GM19193 (cell line): Measurements from ENCODE around the gene SNX17.

Source experiments
- POLR2A ChIP-seq: IDR thresholded peaks from 4 replicates; pipeline ENCODE4 v1.6.1; 2011; ENCODE audit not compliant: insufficient read depth, insufficient read length; ENCODE audit errors: extremely low read depth

SNX17 gene

GRCh38 chr2:27378809-27379290, 8.4 kb downstream of the SNX17 start:
- no peak for TF ChIP-seq POLR2A

DNA sequence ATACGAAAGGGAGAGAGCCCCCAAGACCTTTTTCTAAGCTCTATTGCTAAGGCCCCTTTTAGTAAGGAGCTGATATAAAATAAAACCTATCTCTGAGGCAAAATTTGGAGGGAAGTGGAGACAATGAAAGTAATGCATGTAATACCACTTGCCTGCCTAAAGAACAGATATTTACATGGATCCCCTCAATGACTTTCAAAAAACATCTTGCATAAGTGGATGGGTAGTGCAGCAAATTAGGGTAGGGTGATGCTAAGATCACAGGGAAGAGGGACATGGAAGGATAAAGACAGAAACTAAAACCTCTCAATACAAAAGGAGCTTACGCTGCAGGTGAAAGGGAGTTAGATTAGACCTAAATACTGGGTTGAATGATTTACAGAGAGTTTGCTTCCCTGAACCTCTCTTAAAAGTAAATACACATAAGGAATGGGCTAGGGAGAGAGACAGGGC, 9.0 kb downstream of the SNX17 start:
- TF ChIP-seq POLR2A = no peak

- no peak for TF ChIP-seq POLR2A
These were observed 9.6 kb downstream of the SNX17 start for GRCh38 chr2:27379836-27380625.

DNA sequence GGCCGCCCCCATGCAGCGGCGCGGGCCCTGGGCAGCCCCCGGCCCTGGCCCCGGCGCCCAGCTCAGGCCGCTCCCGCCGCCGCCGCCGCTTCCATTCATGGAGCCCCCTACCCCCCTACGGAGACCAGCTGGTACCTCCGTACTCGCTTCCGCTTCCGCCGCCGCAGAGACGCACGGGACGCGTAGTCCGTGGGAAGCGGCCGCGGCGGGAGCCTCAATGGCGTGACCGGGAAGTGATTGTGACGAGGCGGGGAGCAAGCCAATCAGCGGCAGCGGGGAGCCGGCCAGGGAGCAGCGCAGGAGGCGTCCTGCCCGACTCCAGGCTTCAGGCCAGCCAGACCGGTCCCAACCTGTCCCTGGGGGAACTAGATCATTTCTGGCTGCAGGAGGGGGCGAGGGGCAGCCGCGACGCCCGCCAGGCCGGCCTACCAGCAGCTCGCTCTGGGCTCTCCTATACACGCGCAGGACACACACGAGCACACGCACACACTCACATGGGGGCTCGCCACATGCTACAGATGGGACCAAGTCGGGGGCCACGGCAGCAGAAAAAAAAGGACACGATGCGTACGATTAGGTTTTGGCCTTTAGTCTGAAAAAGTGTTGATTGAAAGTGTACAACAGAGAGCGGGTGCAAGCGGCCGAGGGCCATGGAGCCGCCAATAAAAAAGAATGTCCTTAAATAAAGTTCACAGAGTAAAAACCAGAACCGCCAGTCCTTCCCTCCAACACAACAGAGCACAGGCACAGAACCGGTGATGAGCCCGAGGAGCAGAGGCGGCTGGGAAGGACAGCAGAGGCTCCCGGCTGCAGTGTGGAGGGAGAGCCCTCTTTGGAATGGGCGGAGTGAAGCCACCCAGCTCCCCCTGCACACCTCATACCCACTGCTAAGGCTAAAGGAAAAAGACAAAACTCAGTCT, 10.5 kb downstream of the SNX17 start, which contains the start of gene ZNF513:
ZNF513 (minus strand) TSS at position 109 of the 920 bp plus-strand sequence. CDS start 208 bp downstream, outside the sequence.
- peak; percentile 80 for TF ChIP-seq POLR2A

- no peak for TF ChIP-seq POLR2A
These were observed 11.3 kb downstream of the SNX17 start for GRCh38 chr2:27381577-27382181.

GRCh38 chr2:27390822-27391679, 20.6 kb downstream of the SNX17 start:
- no peak for TF ChIP-seq POLR2A

DNA sequence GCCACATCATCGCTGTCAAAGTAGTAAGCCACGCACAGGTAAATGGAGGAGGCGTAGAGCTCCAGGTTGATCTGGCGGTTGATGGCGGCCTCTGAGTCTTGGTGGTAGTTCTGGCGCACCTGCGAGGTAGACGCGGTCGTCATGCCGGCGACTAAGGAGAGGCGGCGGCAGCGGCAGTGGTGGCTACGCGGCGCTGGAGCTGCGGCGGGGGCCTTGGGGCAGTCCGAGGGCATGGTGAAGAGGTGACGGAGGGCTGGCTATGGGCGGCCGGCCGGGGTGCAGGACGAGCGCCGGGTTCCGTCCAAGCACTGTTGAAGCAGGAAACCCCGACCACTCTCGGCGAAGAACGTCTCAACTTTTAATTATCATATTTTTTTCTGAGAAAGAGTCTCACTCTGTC, 22.8 kb downstream of the SNX17 start:
- no peak for TF ChIP-seq POLR2A

DNA sequence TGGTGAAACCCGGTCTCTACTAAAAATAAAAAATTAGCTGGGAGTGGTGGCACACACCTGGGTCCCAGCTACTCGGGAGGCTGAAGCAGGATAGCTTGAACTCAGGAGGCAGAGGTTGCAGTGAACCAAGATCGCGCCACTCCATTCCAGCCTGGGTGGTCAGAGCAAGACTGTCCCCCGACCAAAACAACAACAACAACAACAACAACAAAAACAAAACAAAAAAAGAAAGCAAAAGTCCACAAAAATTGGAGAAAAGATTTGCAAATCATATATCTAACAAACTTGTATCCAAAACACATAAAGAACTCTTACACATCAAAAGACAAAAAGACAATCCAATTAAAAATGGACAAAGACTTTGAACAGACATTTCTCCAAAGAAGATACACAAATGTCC, 28.5 kb downstream of the SNX17 start:
- no peak for TF ChIP-seq POLR2A

- TF ChIP-seq POLR2A = no peak
These were observed 30.1 kb downstream of the SNX17 start for GRCh38 chr2:27400348-27401135.

DNA sequence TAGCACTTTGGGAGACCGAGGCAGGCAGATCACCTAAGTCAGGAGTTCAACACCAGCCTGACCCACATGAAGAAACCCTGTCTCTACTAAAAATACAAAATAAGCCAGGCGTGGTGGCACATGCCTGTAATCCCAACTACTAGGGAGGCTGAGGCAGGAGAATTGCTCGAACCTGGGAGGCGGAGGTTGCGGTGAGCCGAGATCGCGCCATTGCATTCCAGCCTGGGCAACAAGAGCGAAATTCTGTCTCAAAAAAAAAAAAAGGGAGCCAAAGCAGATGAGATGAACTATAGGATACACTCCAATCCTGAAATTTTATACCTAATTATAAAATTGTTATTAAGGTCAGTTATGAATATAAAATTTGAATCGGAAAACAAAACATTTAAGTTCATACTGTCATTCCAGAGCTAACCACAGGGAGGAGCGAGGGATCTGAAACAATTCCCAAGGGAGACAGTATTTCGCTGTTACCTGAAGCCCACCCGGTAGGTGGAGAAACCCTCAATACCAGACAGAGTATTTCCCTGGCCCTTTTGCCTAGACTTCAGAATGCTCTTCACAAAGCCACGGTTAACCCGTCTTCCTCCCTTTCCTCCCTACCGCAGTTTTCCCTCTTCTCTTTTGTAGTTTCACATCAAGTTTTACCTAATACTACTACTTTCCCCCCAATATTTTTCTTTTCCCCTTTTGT, 37.5 kb downstream of the SNX17 start:
- TF ChIP-seq POLR2A = no peak

- TF ChIP-seq POLR2A = no peak
These were observed 38.3 kb downstream of the SNX17 start for GRCh38 chr2:27408601-27409320.
